GM12878 (cell line): ENCODE measurements around the gene RAP1GDS1. TPM values are rescaled to one million over a fixed set of nuclear protein-coding genes. Genes with fewer than 3 reads are reported as not detected.

Source experiments
- CHD1 ChIP-seq: IDR thresholded peaks from 2 replicates; pipeline ENCODE4 v1.6.1; 2012; ENCODE audit warnings: low read depth, low read length, improper control_type of control experiment
- CHD4 ChIP-seq: fragments of 200-600 bp; sonication (generic); IDR thresholded peaks from 2 replicates; pipeline ENCODE4 v1.6.1; 2016; ENCODE audit warnings: mild to moderate bottlenecking
- E2F8 ChIP-seq: fragments of 450-650 bp; IDR thresholded peaks from 2 replicates; pipeline ENCODE4 v1.6.1; 2018; ENCODE audit warnings: mild to moderate bottlenecking, low read depth, moderate library complexity; ENCODE audit not compliant: partially characterized antibody
- FOXK2 ChIP-seq: fragments of 450-650 bp; IDR thresholded peaks from 2 replicates; pipeline ENCODE4 v1.6.1; 2017; ENCODE audit warnings: mild to moderate bottlenecking, moderate library complexity
- FOXM1 ChIP-seq: IDR thresholded peaks from 2 replicates; pipeline ENCODE4 v1.6.1; 2012; ENCODE audit warnings: low read depth, mild to moderate bottlenecking, inconsistent platforms, low read length, moderate library complexity
- IKZF2 ChIP-seq, 2 experiments: fragments of 450-650 bp; IDR thresholded peaks; 2 replicates each; pipeline ENCODE4 v1.6.1; 2017; ENCODE audit warnings: mild to moderate bottlenecking in 2 of 2, moderate library complexity in 2 of 2
- MLLT1 ChIP-seq: fragments of 450-650 bp; IDR thresholded peaks from 2 replicates; pipeline ENCODE4 v1.6.1; 2016; ENCODE audit warnings: mild to moderate bottlenecking
- PRDM15 ChIP-seq: fragments of 450-650 bp; formaldehyde crosslinking; IDR thresholded peaks from 2 replicates; pipeline ENCODE4 v1.4.0; 2020; ENCODE audit warnings: mild to moderate bottlenecking, moderate library complexity
- RFX5 ChIP-seq: IDR thresholded peaks from 2 replicates; pipeline ENCODE4 v1.6.1; 2011; ENCODE audit warnings: low read depth, low read length, improper control_type of control experiment
- SREBF1 ChIP-seq: IDR thresholded peaks from 2 replicates; pipeline ENCODE4 v1.6.1; 2012; ENCODE audit warnings: mild to moderate bottlenecking, low read length
- SUPT20H ChIP-seq: IDR thresholded peaks from 2 replicates; pipeline ENCODE4 v1.6.1; 2011; ENCODE audit warnings: low read depth, mild to moderate bottlenecking, low read length, moderate library complexity, borderline replicate concordance; ENCODE audit not compliant: control insufficient read depth
- TBL1XR1 ChIP-seq: IDR thresholded peaks from 2 replicates; pipeline ENCODE4 v1.6.1; 2012; ENCODE audit warnings: low read depth, low read length, improper control_type of control experiment
- ZZZ3 ChIP-seq: IDR thresholded peaks from 2 replicates; pipeline ENCODE4 v1.6.1; 2011; ENCODE audit warnings: low read depth; ENCODE audit not compliant: control insufficient read depth, insufficient read length
- polyA plus RNA-seq, 11 experiments: library from polyadenylated mRNA; depleted of rRNA in 4 of 11; unstranded in 6 of 11; stranded (reverse) in 5 of 11; fragments of >200 nt; fragmentation: Nextera tagmentation in 4 of 11; fragmentation: Illumina TruSeq in 1 of 11; extraction: Ambion mirVana in 4 of 11; extraction: Trizol in 1 of 11; gene quantifications; 1 replicate in 1 of 11; 2 replicates in 10 of 11; pipeline versions ENCODE4 v1.2.1 to v1.2.3, GENCODE V29; 2011 to 2016; ENCODE audit warnings: inconsistent platforms in 2 of 11, missing spikeins in 2 of 11, low read depth in 1 of 11
- total RNA-seq, 4 experiments: library from RNA; depleted of rRNA in 3 of 4; stranded (reverse); fragments of >200 nt in 3 of 4; fragmentation: Illumina TruSeq in 1 of 4; extraction: Trizol in 1 of 4; gene quantifications; 2 replicates each; pipeline versions ENCODE4 v1.2.1 to v1.2.3, GENCODE V29; 2013 to 2021
- TF ChIP-seq, protein P1 (sequence below): IDR thresholded peaks from 2 replicates; pipeline ENCODE4 v1.6.1; 2012; ENCODE audit warnings: mild to moderate bottlenecking, low read depth, low read length
- TF ChIP-seq, protein P2 (sequence below): IDR thresholded peaks from 2 replicates; pipeline ENCODE4 v1.6.1; 2011; ENCODE audit warnings: low read depth, low read length, improper control_type of control experiment, borderline replicate concordance
- TF ChIP-seq, protein P3 (sequence below): IDR thresholded peaks from 2 replicates; pipeline ENCODE4 v1.6.1; 2012; ENCODE audit warnings: low read depth, low read length, improper control_type of control experiment

Gene RAP1GDS1
- total and polyA plus RNA-seq, 10 of the 15 experiments (the other 5 are each of a cell fraction or from before 2014, with no cell fraction given): 12.0 to 30.5 (median 20.7) TPM

DNA sequence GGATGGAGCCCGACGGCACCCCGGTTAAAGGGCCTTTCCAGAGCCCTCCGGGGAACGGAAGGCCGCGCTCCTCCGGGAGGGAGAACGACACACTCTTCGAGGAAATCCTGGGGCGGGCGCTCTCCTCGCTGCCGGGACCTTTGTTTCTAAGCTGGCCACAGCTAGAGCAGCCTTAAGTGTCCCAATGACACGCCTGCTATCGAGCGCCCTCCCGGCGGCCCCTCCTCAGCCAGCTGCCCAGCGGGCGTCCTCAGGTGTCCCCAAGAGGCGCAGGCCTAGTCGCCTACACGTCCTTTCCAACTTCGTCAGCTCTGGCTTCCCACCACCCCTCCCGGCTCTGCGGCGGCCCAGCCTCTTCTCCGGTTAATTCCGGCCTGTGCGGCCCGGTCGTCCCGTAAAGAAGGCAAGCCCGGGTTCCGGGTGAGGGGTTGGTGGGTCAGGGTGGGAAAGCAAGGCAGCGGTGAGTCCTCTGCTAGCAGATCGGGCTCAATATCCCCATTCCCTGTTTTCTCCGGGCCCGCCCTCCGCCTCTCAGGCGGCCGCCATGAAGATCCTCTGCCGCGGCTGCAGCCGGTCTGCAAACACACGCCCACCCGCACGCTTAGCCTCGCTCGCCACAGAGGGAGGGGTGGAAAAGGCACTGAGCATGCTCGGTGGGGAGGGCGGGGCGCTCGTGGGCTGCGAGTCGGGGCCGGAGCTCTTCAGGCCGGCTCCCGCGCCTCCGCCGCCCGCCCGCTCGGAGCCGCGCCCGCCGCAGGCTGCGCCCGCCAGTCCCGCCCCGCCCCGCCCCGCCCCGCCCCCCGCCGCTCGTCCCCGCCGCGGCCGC is at the start of gene RAP1GDS1 (continued):
- TF ChIP-seq, protein P1, sequence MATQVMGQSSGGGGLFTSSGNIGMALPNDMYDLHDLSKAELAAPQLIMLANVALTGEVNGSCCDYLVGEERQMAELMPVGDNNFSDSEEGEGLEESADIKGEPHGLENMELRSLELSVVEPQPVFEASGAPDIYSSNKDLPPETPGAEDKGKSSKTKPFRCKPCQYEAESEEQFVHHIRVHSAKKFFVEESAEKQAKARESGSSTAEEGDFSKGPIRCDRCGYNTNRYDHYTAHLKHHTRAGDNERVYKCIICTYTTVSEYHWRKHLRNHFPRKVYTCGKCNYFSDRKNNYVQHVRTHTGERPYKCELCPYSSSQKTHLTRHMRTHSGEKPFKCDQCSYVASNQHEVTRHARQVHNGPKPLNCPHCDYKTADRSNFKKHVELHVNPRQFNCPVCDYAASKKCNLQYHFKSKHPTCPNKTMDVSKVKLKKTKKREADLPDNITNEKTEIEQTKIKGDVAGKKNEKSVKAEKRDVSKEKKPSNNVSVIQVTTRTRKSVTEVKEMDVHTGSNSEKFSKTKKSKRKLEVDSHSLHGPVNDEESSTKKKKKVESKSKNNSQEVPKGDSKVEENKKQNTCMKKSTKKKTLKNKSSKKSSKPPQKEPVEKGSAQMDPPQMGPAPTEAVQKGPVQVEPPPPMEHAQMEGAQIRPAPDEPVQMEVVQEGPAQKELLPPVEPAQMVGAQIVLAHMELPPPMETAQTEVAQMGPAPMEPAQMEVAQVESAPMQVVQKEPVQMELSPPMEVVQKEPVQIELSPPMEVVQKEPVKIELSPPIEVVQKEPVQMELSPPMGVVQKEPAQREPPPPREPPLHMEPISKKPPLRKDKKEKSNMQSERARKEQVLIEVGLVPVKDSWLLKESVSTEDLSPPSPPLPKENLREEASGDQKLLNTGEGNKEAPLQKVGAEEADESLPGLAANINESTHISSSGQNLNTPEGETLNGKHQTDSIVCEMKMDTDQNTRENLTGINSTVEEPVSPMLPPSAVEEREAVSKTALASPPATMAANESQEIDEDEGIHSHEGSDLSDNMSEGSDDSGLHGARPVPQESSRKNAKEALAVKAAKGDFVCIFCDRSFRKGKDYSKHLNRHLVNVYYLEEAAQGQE: no peak
- TF ChIP-seq IKZF2 (IDR thresholded peaks at IDR 0.05) (peak in 1 of 2 experiments; percentile 33; a peak in 3 of 4 replicates), CHD4 (no peak), ZZZ3 (no peak), FOXM1 (no peak), FOXK2 (no peak), TBL1XR1 (no peak), PRDM15 (CRISPR knock-in tag) (no peak), SUPT20H (no peak), RFX5 (no peak), SREBF1 (no peak), MLLT1 (no peak), CHD1 (0 out of 2 replicates have a peak, but pooled peaks have one; percentile 30), E2F8 (no peak)
- TF ChIP-seq, protein P2, sequence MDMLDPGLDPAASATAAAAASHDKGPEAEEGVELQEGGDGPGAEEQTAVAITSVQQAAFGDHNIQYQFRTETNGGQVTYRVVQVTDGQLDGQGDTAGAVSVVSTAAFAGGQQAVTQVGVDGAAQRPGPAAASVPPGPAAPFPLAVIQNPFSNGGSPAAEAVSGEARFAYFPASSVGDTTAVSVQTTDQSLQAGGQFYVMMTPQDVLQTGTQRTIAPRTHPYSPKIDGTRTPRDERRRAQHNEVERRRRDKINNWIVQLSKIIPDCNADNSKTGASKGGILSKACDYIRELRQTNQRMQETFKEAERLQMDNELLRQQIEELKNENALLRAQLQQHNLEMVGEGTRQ: no peak
- TF ChIP-seq, protein P3, sequence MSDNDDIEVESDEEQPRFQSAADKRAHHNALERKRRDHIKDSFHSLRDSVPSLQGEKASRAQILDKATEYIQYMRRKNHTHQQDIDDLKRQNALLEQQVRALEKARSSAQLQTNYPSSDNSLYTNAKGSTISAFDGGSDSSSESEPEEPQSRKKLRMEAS: 0 out of 2 replicates have a peak, but pooled peaks have one; percentile 28
